OCI-LY7 (cell line): ENCODE measurements around the gene PLCZ1.

Source experiments
- CTCF ChIP-seq: fragments of 200-600 bp; sonication (generic); conservative IDR thresholded peaks from 2 replicates; pipeline ENCODE4 v1.5.1; 2014; ENCODE audit warnings: mild to moderate bottlenecking, antibody characterized with exemption, low read length, moderate library complexity, mixed read lengths
- EZH2phosphoT487 ChIP-seq: fragments of 200-600 bp; sonication (generic); IDR thresholded peaks from 2 replicates; pipeline ENCODE4 v1.6.1; 2018; ENCODE audit warnings: low read depth, borderline replicate concordance, mild to moderate bottlenecking, mixed run types, antibody characterized with exemption, low read length, moderate library complexity, mixed read lengths

GRCh38 chr12:18716236-18716635, 21.6 kb downstream of the PLCZ1 start:
- no peak for TF ChIP-seq CTCF
- no peak for TF ChIP-seq EZH2phosphoT487
